ENCODE results near the gene CACNB1.

Gene CACNB1

DNA sequence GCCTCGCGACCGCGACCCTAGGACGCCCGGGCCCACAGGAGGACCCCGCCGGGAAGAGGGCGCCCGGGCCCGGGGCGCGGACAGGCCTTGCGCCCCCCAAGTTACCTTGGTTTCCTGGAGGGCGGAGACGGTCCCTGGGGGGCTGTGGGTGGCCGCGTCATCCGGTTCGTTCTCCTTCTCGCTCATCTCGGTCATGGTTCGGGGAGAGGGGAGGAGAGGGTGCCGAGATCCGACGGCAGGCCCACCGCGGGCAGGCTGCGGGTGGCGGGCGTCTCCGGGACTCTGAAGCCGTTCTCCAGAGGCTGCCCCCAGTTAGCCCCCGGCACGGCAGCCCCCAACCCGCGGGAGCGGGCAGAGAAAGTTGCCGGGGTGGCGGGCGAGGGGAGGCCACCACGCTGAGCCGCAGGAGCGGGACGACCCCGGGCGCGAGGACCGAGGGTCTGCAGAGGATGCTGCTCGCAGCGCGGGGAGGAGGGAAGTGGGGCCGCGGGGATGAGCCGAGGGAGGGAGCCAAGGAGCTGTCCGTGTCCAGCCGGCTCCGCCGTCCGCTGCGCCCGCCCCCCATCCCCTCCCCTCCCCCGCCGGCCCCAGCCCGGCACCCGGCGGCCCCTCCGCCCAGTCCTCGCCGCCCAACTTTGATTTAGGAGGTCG lies 28.0 kb upstream of the CACNB1 start, which contains the start of gene STAC2:
Gene STAC2, minus strand, starts transcription at position 638 of the 651 bp plus-strand sequence. Its CDS starts 443 bp downstream, at position 195.
- TF ChIP-seq, protein P1, sequence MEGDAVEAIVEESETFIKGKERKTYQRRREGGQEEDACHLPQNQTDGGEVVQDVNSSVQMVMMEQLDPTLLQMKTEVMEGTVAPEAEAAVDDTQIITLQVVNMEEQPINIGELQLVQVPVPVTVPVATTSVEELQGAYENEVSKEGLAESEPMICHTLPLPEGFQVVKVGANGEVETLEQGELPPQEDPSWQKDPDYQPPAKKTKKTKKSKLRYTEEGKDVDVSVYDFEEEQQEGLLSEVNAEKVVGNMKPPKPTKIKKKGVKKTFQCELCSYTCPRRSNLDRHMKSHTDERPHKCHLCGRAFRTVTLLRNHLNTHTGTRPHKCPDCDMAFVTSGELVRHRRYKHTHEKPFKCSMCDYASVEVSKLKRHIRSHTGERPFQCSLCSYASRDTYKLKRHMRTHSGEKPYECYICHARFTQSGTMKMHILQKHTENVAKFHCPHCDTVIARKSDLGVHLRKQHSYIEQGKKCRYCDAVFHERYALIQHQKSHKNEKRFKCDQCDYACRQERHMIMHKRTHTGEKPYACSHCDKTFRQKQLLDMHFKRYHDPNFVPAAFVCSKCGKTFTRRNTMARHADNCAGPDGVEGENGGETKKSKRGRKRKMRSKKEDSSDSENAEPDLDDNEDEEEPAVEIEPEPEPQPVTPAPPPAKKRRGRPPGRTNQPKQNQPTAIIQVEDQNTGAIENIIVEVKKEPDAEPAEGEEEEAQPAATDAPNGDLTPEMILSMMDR (IDR thresholded peaks at IDR 0.05; ENCODE audit: extremely low read depth, missing control alignments), result no peak
- no peak for DNase-seq (ENCODE audit: low spot score)

DNA sequence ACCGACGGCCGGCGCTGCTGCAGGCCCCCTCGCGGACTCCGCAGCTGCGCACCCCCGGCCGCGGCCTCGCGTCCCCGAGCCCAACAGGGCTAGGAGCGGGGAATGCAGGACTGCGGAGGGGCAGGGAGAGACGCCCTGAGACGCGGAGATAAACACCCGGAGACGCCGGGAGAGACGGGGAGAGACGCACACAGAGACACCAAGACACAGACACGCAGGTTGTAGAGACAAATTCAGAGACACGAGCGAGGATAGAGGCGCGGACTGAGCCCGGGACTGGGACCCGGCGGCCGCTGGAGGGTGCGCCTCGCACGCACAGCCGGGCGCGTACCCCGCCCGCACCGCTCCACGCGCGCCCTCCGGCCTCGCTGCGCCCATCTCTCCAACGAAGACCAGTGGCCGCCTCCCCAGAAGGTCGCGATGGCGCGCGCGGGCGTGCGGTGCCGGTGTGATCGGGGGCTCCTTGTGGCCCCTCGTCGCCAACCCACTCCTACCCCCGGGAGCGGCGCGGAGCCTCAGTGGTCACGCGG lies 27.4 kb upstream of the CACNB1 start:
- DNase-seq (ENCODE audit: low spot score), result no peak
- TF ChIP-seq, protein P1 (IDR thresholded peaks at IDR 0.05; ENCODE audit: extremely low read depth, missing control alignments), result no peak

DNA sequence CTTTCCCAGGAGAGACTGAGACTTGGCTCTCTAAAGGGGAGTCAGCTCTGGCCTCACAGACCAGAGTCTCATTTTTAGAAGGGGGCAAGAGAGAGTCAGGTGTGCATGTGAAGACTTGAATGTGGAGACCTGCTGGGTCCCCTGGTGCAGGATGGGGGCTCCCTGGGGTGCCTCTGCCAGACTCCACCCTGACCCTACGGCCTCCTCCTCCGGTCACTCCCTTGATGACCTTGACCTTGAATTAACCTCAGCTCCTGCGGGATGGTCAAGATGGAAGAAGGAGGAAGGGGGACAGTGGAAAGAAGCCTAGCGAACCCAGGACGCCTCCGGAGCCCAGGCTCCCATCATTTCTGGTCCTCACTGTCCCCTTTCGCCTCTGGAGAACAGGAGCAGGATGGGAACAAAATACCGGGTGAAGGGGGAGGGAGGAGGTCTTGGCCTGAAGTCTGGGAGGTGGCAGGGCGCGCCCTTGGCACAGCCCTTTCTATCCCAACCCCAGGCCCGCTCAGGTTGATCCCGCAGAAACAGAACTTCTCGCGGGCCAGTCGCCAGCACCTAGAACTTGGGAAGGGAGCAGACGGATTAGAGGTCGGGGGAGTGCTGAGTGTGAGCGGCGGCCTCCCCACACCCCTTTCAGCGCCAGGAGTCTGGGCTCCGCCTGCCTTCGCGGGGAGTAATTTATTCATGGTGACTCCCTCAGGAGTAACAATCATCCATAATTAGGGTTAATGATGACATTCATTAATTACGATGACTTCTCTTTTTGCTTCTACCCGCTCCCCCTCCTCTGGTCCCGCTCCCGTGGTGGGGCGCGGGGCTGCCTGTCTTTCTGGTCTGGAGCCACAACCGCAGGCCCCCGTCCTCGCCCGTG lies 26.7 kb upstream of the CACNB1 start:
- no peak for DNase-seq (ENCODE audit: low spot score)
- TF ChIP-seq, protein P1 (IDR thresholded peaks at IDR 0.05; ENCODE audit: extremely low read depth, missing control alignments), result no peak

DNA sequence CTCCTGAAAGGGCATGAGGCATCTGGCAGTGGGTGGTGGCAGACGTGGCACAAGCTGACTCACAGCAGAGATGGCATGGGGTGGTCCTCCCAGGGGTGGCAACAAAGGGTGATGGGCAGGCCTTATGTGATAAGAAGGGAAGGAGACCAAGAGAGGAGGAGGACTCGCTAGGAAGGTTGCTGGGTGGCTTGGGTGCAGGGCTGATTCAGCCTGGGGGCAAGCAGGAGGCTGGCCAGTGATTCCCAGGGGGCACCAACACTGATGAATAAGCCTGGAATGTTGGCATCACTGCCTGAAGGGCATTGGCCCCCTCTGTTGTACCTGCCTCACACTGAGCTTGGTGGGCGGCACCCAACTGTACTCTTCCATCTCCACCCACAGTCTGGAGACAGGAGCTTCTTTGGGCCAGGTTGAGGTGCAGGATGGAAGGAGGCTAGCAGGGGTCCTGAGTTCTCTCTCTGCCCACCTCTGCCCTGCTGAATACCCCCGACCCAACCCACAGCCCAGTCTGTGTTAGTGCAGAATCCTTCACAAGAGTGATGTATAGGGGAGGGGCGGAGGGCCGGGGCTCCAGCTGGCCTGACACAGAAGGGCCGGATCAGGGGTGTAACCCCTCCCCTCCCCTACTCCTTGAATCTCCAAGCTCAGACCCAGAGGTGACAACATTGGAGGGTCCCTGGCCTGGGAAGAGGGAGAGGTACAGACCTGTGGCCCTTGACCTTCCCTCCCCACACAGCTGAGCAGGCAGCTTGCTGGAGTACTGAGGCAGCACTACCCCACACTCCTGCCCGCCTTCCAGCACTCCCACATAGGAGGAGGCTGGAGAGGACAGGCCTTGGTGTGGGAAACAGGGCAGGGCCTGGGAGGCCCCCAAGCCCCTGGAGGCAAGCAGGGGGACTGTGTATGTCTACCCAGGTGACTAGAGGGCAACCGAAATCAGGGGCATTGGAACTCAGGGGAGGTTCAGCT lies 25.7 kb upstream of the CACNB1 start:
- TF ChIP-seq, protein P1 (IDR thresholded peaks at IDR 0.05; ENCODE audit: extremely low read depth, missing control alignments), result no peak
- DNase-seq (ENCODE audit: low spot score), result no peak

DNA sequence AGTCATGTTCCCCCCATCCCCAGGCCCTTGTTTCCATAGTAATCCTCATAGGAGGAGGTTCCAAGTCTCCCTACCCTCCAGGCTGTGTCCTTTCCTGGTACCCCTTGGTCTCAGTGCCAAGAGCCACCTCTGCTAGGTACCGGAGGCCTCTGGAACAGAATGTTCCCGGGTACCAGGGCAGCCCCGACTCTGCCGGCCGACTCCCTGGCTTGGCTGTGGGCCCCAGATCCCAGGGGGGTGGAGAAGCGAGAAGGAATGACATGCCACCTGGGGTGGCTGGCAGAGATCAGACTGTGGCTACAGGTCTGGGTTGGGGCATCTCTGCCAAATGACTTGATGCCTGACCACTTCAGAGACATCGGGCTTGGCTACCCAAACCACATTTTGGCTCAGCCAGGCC lies 24.7 kb upstream of the CACNB1 start:
- DNase-seq (ENCODE audit: low spot score), result no peak
- TF ChIP-seq, protein P1 (IDR thresholded peaks at IDR 0.05; ENCODE audit: extremely low read depth, missing control alignments), result no peak

DNA sequence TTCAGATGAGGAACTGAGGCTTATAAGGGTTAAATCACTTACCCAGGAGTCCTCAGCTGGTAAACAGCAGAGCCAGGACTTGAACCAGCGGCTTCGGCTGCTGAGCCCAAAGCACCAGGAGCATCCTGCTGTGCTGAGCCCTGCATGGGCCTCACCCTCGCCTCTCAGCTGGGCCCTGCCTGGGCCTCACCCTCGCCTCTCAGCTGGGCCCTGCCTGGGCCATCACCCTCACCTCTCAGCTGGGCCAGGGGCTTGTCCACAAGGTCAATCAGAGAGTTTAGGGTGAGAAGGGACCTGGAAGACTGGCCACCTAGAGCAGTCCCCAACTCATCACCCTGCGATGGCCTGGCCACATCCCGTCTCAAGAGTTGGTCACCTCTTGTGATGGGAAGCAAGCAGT lies 24.1 kb upstream of the CACNB1 start:
- DNase-seq (ENCODE audit: low spot score), result no peak
- TF ChIP-seq, protein P1 (IDR thresholded peaks at IDR 0.05; ENCODE audit: extremely low read depth, missing control alignments), result no peak
